H7 (cell line): ENCODE measurements around the gene TPK1. TPM values are rescaled to one million over a fixed set of nuclear protein-coding genes. Genes with fewer than 3 reads are reported as not detected.
A peak's percentile ranks its signal among the peaks of the same experiment; 100 is the strongest.

Experiments
- DNase-seq: peaks from one replicate; pipeline ENCODE4 v3.0.0; 2012
- H3K27me3 ChIP-seq: 2 replicates; pipeline ENCODE4 v1.6.0; 2011; ENCODE audit warnings: mild to moderate bottlenecking, low read length; ENCODE audit not compliant: control insufficient read depth, insufficient read depth
- H3K36me3 ChIP-seq: replicated peaks from 2 replicates; pipeline ENCODE4 v1.5.1; 2011; ENCODE audit warnings: low read length; ENCODE audit not compliant: control insufficient read depth, insufficient read depth
- H3K4me3 ChIP-seq: 2 replicates; pipeline ENCODE4 v1.5.1; 2011; ENCODE audit warnings: low read depth, mild to moderate bottlenecking, control low read depth, low read length, moderate library complexity; ENCODE audit not compliant: insufficient read depth
- total RNA-seq: library from RNA; depleted of rRNA; stranded (reverse); fragments of >200 nt; shearing (Covaris generic); gene quantifications from 2 replicates; pipeline ENCODE4 v1.2.3, GENCODE V29; 2014

The TPK1 gene
- total RNA-seq, 1 experiment from 2014 or later, result 6.2 TPM

- no peak overlapping the region for H3K4me3 ChIP-seq
- no peaks in the 10 kb centered on the region for H3K36me3 ChIP-seq
- no peaks in the 10 kb centered on the region for H3K27me3 ChIP-seq
- no peak for DNase-seq
These were observed 286.0 kb downstream of the TPK1 start for GRCh38 chr7:144549861-144550260.

- Histone ChIP-seq H3K36me3 (no peaks in the 10 kb centered on the region), H3K27me3 (no peaks in the 10 kb centered on the region), H3K4me3 (no peak overlapping the region)
- DNase-seq, result no peak
These were observed 287.3 kb downstream of the TPK1 start for GRCh38 chr7:144548556-144548955.

DNA sequence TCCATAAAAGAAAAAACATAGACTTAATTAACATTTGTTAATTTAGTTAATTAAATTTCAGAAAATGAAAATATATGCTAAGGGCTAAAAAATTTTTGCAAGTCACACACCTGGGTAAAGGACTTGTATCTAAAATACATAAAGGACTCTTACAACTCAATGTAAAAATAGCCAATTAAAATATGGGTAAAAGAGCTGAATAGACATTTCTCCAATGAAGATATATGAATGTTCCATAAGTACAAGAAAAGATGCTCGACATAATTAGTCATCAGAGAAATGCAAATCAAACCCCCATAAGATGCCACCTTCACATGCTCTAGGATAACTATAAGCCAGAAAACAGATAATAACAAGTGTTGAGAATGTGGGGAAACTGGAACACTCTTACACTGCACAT, 288.0 kb downstream of the TPK1 start:
- Histone ChIP-seq H3K27me3 (no peaks in the 10 kb centered on the region), H3K36me3 (no peaks in the 10 kb centered on the region), H3K4me3 (no peak overlapping the region)
- DNase-seq, result no peak

DNA sequence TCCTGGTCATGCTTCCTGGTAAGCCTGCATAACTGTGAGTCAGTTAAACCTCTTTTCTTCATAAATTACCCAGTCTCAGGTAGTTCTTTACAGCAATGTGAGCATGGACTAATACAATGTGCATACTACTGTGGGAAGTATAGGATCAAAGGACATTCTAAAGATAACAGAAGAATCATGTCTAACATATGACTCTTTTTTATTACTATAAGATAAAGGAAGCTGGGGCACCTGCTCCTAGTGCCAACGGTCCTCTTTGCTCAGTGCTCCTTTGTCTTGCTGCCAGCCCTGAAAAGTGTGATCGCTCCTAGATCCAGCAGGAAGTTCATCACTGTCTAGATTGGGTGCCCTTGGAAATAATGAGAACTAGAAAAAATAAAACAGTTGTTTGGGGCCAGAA, 289.1 kb downstream of the TPK1 start:
- no peaks in the 10 kb centered on the region for H3K36me3 ChIP-seq
- H3K4me3 ChIP-seq, result no peak overlapping the region
- no peaks in the 10 kb centered on the region for H3K27me3 ChIP-seq
- DNase-seq, result no peak

DNA sequence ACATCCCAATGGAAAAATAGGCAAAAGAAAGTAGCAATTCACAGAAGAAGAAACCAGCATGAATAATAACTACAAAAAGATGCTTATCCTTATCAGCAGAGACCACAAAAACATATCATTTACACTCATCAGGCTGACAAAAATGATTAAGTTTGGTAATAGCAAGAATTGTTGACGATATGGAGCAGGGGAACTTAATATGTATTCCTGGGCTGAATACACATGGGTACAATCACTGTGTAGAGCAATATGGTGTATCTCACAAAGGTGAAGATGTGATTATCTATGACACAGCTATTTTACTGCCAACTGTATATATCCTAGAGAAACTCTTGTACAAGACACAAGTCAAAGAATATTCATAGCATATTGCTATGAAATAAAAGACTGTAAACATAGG, 290.5 kb downstream of the TPK1 start:
- Histone ChIP-seq H3K36me3 (no peaks in the 10 kb centered on the region), H3K4me3 (no peak overlapping the region), H3K27me3 (no peaks in the 10 kb centered on the region)
- DNase-seq, result no peak

GRCh38 chr7:144534655-144535395, 301.0 kb downstream of the TPK1 start:
- no peak overlapping the region for H3K4me3 ChIP-seq
- H3K36me3 ChIP-seq, result no peaks in the 10 kb centered on the region
- peak; percentile 35 for DNase-seq

GRCh38 chr7:144534196-144534595, 301.7 kb downstream of the TPK1 start:
- Histone ChIP-seq H3K27me3 (no peaks in the 10 kb centered on the region), H3K36me3 (no peaks in the 10 kb centered on the region), H3K4me3 (no peak overlapping the region)
- peak; percentile 11 for DNase-seq

More at GRCh38 chr7:144534655-144535395, 301.0 kb downstream of the TPK1 start:
- H3K27me3 ChIP-seq, result no peaks in the 10 kb centered on the region

DNA sequence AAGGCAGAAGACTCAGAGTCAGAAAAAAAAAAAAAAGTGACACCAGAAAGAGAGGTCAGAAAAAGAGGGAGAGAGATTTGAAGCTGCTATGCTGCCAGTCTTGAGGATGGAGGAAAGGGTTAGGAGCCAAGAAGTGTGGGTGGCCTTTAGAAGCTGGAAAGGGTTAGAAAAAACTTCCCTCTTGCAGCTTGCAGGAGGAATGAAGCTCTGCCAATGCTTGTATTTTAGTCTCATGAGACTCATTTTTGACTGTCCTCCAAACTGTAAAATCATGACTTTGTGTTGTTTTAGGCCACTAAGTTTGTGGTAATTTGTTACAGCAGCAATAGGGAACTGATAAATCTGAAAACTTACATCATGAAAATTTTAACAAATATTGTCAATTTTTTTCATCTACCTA, 304.7 kb downstream of the TPK1 start:
- no peaks in the 10 kb centered on the region for H3K27me3 ChIP-seq
- no peak overlapping the region for H3K4me3 ChIP-seq
- no peak for DNase-seq
- no peaks in the 10 kb centered on the region for H3K36me3 ChIP-seq

GRCh38 chr7:144529269-144529926, 306.5 kb downstream of the TPK1 start:
- no peaks in the 10 kb centered on the region for H3K36me3 ChIP-seq
- no peak overlapping the region for H3K4me3 ChIP-seq
- no peaks in the 10 kb centered on the region for H3K27me3 ChIP-seq
- no peak for DNase-seq

GRCh38 chr7:144528536-144529045, 307.3 kb downstream of the TPK1 start:
- Histone ChIP-seq H3K36me3 (no peaks in the 10 kb centered on the region), H3K27me3 (no peaks in the 10 kb centered on the region), H3K4me3 (no peak overlapping the region)
- DNase-seq, result no peak

- Histone ChIP-seq H3K36me3 (no peaks in the 10 kb centered on the region), H3K27me3 (no peaks in the 10 kb centered on the region), H3K4me3 (no peak overlapping the region)
- DNase-seq, result no peak
These were observed 308.8 kb downstream of the TPK1 start for GRCh38 chr7:144527051-144527471.

- DNase-seq, result no peak
- Histone ChIP-seq H3K27me3 (no peaks in the 10 kb centered on the region), H3K4me3 (no peak overlapping the region), H3K36me3 (no peaks in the 10 kb centered on the region)
These were observed 309.9 kb downstream of the TPK1 start for GRCh38 chr7:144525956-144526355.

GRCh38 chr7:144524271-144524670, 311.6 kb downstream of the TPK1 start:
- Histone ChIP-seq H3K4me3 (no peak overlapping the region), H3K27me3 (no peaks in the 10 kb centered on the region), H3K36me3 (no peaks in the 10 kb centered on the region)
- no peak for DNase-seq

- H3K27me3 ChIP-seq, result no peaks in the 10 kb centered on the region
- no peaks in the 10 kb centered on the region for H3K36me3 ChIP-seq
- H3K4me3 ChIP-seq, result no peak overlapping the region
- DNase-seq, result no peak
These were observed 312.2 kb downstream of the TPK1 start for GRCh38 chr7:144523621-144524020.

DNA sequence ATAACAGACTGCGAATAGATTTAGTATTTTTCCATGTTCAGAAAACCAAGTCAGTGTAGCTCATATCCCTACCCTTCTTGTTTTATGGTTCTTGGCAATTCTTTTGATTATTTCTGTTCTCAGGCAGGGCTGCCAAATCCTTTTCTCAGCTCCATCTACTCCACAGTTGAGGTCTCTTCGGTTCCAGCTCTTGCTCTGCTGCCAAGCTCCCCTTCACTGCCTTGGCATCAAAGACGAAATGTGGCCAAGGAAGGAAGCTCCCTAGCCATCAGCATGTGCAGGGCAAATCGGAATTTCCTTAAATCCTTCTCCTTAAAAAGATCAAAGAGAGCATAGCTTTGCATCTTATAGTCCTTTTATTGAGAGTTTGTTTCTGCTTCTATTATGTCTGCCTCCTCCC, 315.9 kb downstream of the TPK1 start:
- no peaks in the 10 kb centered on the region for H3K36me3 ChIP-seq
- no peak for DNase-seq
- H3K4me3 ChIP-seq, result no peak overlapping the region
- H3K27me3 ChIP-seq, result no peaks in the 10 kb centered on the region
